Liver (tissue), 9 donors: Measurements from ENCODE around the gene TRIM17. TPM values are rescaled to one million over a fixed set of nuclear protein-coding genes. Genes with fewer than 3 reads are reported as not detected.

ENCODE experiments used
- DNase-seq: peaks from one replicate; pipeline ENCODE4 v3.0.0-alpha.2; 2017; ENCODE audit warnings: low spot score
- H3K27ac ChIP-seq, 2 donors: one replicate each; pipeline ENCODE4 v1.7.0; 2013; ENCODE audit warnings: inconsistent platforms in 2 of 2, low read length in 2 of 2, control low read depth in 1 of 2, low read depth in 1 of 2, mild to moderate bottlenecking in 1 of 2
- H3K27me3 ChIP-seq, 4 donors: one replicate each; pipeline versions ENCODE4 v1.6.1 to v1.7.0; 2013; ENCODE audit warnings: low read length in 3 of 4, inconsistent platforms in 1 of 4, mild to moderate bottlenecking in 1 of 4, moderate library complexity in 1 of 4; ENCODE audit not compliant: control insufficient read depth in 4 of 4, insufficient read depth in 4 of 4
- H3K36me3 ChIP-seq, 4 donors: one replicate each; pipeline versions ENCODE4 v1.6.1 to v1.7.0; 2013; ENCODE audit warnings: low read length in 3 of 4, mild to moderate bottlenecking in 3 of 4, low read depth in 1 of 4, moderate library complexity in 1 of 4; ENCODE audit not compliant: control insufficient read depth in 4 of 4, insufficient read depth in 3 of 4
- H3K4me1 ChIP-seq, 4 donors: one replicate each; pipeline versions ENCODE4 v1.6.1 to v1.7.0; 2013; ENCODE audit warnings: low read length in 3 of 4, mild to moderate bottlenecking in 3 of 4, moderate library complexity in 1 of 4; ENCODE audit not compliant: control insufficient read depth in 4 of 4, insufficient read depth in 4 of 4
- H3K4me3 ChIP-seq, 3 donors: one replicate each; pipeline versions ENCODE4 v1.6.1 to v1.7.0; 2013; ENCODE audit warnings: low read length in 3 of 3, control low read depth in 1 of 3, low read depth in 1 of 3, mild to moderate bottlenecking in 1 of 3
- H3K9ac ChIP-seq, 2 donors: one replicate each; pipeline ENCODE4 v1.7.0; 2013; ENCODE audit warnings: low read length in 2 of 2, mild to moderate bottlenecking in 2 of 2, moderate library complexity in 2 of 2, control low read depth in 1 of 2, low read depth in 1 of 2
- H3K9me3 ChIP-seq, 4 donors: one replicate each; pipeline versions ENCODE4 v1.6.1 to v1.7.0; 2013; ENCODE audit warnings: low read length in 3 of 4; ENCODE audit not compliant: control insufficient read depth in 4 of 4
- EGR1 ChIP-seq, 2 donors: IDR thresholded peaks; 2 replicates each; pipeline ENCODE4 v1.6.1; 2016 to 2018; ENCODE audit warnings: antibody characterized with exemption in 2 of 2, low read depth in 2 of 2
- FOXA1 ChIP-seq: IDR thresholded peaks from 2 replicates; pipeline ENCODE4 v1.6.1; 2016; ENCODE audit warnings: antibody characterized with exemption
- FOXA2 ChIP-seq: IDR thresholded peaks from 2 replicates; pipeline ENCODE4 v1.6.1; 2016; ENCODE audit warnings: antibody characterized with exemption
- GABPA ChIP-seq, 2 donors: IDR thresholded peaks in 1 of 2; conservative IDR thresholded peaks in 1 of 2; 2 replicates each; pipeline ENCODE4 v1.6.1; 2016; ENCODE audit warnings: antibody characterized with exemption in 2 of 2, mild to moderate bottlenecking in 1 of 2, moderate library complexity in 1 of 2
- HNF4A ChIP-seq, 2 donors: conservative IDR thresholded peaks; 2 replicates each; pipeline ENCODE4 v1.6.1; 2016; ENCODE audit warnings: antibody characterized with exemption in 2 of 2, mild to moderate bottlenecking in 2 of 2
- HNF4G ChIP-seq: IDR thresholded peaks from 2 replicates; pipeline ENCODE4 v1.6.1; 2016; ENCODE audit warnings: antibody characterized with exemption
- JUND ChIP-seq, 2 donors: IDR thresholded peaks; 2 replicates each; pipeline ENCODE4 v1.6.1; 2016; ENCODE audit warnings: antibody characterized with exemption in 2 of 2
- NR2F2 ChIP-seq: IDR thresholded peaks from 2 replicates; pipeline ENCODE4 v1.6.1; 2016; ENCODE audit warnings: antibody characterized with exemption
- RAD21 ChIP-seq, 2 donors: IDR thresholded peaks; 2 replicates each; pipeline ENCODE4 v1.6.1; 2016; ENCODE audit warnings: antibody characterized with exemption in 2 of 2, mild to moderate bottlenecking in 2 of 2
- RXRA ChIP-seq, 2 donors: IDR thresholded peaks; 2 replicates each; pipeline ENCODE4 v1.6.1; 2017 to 2018; ENCODE audit warnings: antibody characterized with exemption in 2 of 2, mild to moderate bottlenecking in 1 of 2
- SP1 ChIP-seq: IDR thresholded peaks from 2 replicates; pipeline ENCODE4 v1.6.1; 2018; ENCODE audit warnings: antibody characterized with exemption, mild to moderate bottlenecking
- TAF1 ChIP-seq: conservative IDR thresholded peaks from 2 replicates; pipeline ENCODE4 v1.6.1; 2016; ENCODE audit warnings: antibody characterized with exemption, mild to moderate bottlenecking
- YY1 ChIP-seq: IDR thresholded peaks from 2 replicates; pipeline ENCODE4 v1.6.1; 2016; ENCODE audit warnings: antibody characterized with exemption, mild to moderate bottlenecking
- WGBS: extraction: QIAGEN DNeasy Blood & Tissue Kit; methylation state at CpG from one replicate; pipeline ENCODE4 v1.1.7; 2013; 5-methylcytosine and 5-hydroxymethylcytosine counted together
- polyA plus RNA-seq, 2 donors: library from polyadenylated mRNA; stranded (reverse) in 1 of 2; unstranded in 1 of 2; fragments of 200-250 nt in 1 of 2; fragments of >200 nt in 1 of 2; fragmentation: Nextera tagmentation in 1 of 2; extraction: Ambion mirVana in 1 of 2; gene quantifications; one replicate each; pipeline versions ENCODE4 v1.2.1 to v1.2.3, GENCODE V29; 2013 to 2015
- total RNA-seq, 2 donors: library from RNA; depleted of rRNA; stranded (reverse); fragments of >200 nt; gene quantifications; one replicate each; pipeline ENCODE4 v1.2.3, GENCODE V29; 2014
- TF ChIP-seq, protein P1 (sequence below): fragments of 150-350 bp; IDR thresholded peaks from 2 replicates; pipeline ENCODE4 v1.5.1; 2017; ENCODE audit warnings: improper control_type of control experiment, low read depth, low read length; ENCODE audit not compliant: missing input control
- TF ChIP-seq, protein P2 (sequence below): IDR thresholded peaks from 2 replicates; pipeline ENCODE4 v1.6.1; 2016; ENCODE audit warnings: antibody characterized with exemption
- TF ChIP-seq, protein P3 (sequence below): IDR thresholded peaks from 2 replicates; pipeline ENCODE4 v1.6.1; 2016; ENCODE audit warnings: antibody characterized with exemption
- TF ChIP-seq, protein P4 (sequence below): IDR thresholded peaks from 2 replicates; pipeline ENCODE4 v1.6.1; 2016; ENCODE audit warnings: antibody characterized with exemption
- TF ChIP-seq, protein P5 (sequence below): IDR thresholded peaks from 2 replicates; pipeline ENCODE4 v1.6.1; 2016; ENCODE audit warnings: antibody characterized with exemption, mild to moderate bottlenecking
- donor health status: healthy.
- donor health status: healthy.
- donor health status: healthy.
- donor health status: healthy.
- donor health status: healthy.

TRIM17 gene
- total and polyA plus RNA-seq, 4 donors: 0.08 to 0.49 TPM; not detected in 2

DNA sequence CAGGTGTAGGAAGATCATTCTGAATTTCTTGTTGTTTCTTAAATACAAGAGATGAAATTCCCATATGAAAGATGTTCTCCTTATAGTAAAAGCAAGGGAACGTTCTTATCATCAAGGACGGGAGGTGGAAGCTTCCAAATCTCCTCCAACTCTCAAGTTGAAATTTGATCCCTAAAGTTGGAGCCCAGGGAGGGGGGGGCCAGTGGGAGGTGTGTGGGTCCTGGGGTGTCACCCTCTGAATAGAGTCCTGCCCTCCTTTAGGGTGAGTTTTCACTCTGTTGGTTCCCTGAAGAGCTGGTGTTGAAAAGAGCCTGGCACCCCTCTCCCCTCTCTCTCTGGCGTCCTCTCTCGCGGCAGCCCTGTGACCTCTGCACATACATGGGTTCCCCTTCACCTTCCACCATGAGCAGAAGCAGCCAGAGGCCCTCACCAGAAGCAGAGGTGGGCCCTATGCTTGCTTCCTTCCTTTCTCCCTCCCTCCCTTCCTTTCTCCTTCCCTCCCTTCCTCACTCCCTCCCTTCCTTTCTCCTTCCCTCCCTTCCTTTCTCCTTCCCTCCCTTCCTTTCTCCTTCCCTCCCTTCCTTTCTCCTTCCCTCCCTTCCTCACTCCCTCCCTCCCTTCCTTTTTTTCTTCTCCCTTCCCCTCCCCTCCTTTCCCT lies 10.0 kb upstream of the TRIM17 start:
- no peak for DNase-seq
- Histone ChIP-seq H3K36me3 (no peaks in the 10 kb centered on the region), H3K4me3 (no peak overlapping the region), H3K4me1 (peaks cover 0 to 13% (median 9%) of the 10 kb centered on the region in 4 donors), H3K9me3 (no peaks in the 10 kb centered on the region), H3K27me3 (no peaks in the 10 kb centered on the region), H3K27ac (no peak overlapping the region), H3K9ac (no peak overlapping the region)
- 71% methylated on average over 5 of the region's 5 CpGs for whole genome bisulfite sequencing
- no peak for TF ChIP-seq SP1
- TF ChIP-seq GABPA (IDR thresholded peaks at IDR 0.05 in 1 of 2, conservative IDR thresholded peaks at IDR 0.05 in 1 of 2): no peak
- no peak for TF ChIP-seq TAF1
- TF ChIP-seq EGR1 (IDR thresholded peaks at IDR 0.05; ENCODE audit: low read depth in 2 of 2): no peak
- TF ChIP-seq, protein P1, sequence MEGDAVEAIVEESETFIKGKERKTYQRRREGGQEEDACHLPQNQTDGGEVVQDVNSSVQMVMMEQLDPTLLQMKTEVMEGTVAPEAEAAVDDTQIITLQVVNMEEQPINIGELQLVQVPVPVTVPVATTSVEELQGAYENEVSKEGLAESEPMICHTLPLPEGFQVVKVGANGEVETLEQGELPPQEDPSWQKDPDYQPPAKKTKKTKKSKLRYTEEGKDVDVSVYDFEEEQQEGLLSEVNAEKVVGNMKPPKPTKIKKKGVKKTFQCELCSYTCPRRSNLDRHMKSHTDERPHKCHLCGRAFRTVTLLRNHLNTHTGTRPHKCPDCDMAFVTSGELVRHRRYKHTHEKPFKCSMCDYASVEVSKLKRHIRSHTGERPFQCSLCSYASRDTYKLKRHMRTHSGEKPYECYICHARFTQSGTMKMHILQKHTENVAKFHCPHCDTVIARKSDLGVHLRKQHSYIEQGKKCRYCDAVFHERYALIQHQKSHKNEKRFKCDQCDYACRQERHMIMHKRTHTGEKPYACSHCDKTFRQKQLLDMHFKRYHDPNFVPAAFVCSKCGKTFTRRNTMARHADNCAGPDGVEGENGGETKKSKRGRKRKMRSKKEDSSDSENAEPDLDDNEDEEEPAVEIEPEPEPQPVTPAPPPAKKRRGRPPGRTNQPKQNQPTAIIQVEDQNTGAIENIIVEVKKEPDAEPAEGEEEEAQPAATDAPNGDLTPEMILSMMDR: no peak
- no peak for TF ChIP-seq FOXA2
- TF ChIP-seq RAD21 (IDR thresholded peaks at IDR 0.05): no peak
- no peak for TF ChIP-seq RXRA (IDR thresholded peaks at IDR 0.05)
- no peak for TF ChIP-seq YY1
- no peak for TF ChIP-seq NR2F2
- TF ChIP-seq, protein P2, sequence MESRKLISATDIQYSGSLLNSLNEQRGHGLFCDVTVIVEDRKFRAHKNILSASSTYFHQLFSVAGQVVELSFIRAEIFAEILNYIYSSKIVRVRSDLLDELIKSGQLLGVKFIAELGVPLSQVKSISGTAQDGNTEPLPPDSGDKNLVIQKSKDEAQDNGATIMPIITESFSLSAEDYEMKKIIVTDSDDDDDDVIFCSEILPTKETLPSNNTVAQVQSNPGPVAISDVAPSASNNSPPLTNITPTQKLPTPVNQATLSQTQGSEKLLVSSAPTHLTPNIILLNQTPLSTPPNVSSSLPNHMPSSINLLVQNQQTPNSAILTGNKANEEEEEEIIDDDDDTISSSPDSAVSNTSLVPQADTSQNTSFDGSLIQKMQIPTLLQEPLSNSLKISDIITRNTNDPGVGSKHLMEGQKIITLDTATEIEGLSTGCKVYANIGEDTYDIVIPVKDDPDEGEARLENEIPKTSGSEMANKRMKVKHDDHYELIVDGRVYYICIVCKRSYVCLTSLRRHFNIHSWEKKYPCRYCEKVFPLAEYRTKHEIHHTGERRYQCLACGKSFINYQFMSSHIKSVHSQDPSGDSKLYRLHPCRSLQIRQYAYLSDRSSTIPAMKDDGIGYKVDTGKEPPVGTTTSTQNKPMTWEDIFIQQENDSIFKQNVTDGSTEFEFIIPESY: no peak
- no peak for TF ChIP-seq JUND (IDR thresholded peaks at IDR 0.05)
- TF ChIP-seq FOXA1: no peak
- TF ChIP-seq, protein P3, sequence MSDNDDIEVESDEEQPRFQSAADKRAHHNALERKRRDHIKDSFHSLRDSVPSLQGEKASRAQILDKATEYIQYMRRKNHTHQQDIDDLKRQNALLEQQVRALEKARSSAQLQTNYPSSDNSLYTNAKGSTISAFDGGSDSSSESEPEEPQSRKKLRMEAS: no peak
- TF ChIP-seq HNF4G: no peak

DNA sequence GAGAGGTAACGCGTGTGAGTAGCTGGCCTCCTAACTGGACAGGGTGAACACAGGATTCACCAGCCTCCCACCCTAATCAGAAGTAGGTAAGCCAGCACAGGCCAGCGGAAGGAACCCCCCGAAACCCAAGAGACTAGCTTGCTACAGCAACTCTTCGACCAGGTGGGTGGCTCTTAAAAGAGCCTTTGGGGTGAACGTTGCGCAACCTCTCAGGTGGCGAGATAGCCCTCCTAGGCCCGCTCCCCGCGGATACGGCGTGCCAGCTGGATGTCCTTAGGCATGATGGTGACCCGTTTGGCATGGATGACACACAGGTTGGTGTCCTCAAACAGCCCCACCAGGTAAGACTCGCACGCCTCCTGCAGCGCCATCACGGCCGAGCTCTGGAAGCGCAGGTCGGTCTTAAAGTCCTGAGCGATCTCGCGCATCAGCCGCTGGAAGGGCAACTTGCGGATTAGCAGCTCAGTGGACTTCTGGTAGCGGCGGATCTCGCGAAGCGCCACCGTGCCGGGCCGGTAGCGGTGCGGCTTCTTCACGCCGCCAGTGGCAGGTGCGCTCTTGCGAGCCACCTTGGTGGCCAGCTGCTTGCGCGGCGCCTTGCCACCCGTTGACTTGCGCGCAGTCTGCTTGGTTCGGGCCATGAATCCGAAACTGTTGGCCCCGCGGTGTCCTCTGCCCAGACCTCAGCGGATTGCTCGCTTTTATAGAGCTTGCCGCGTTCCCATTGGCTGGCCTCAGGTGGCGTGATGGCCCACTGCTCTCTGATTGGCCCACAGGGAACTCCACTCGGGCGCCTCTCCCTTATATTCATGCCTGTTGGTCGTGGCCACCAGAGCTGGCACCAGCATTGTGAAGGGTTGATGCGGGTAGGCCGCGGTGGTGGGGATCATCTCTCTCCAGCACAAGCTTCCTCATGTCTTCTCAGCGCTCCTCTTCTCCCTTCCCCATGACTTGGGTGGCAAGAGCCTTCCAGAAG lies 8.3 kb upstream of the TRIM17 start:
- WGBS: 98% methylated on average over 62 of the region's 62 CpGs
- no peak for TF ChIP-seq HNF4A (conservative IDR thresholded peaks at IDR 0.05)
- no peak for TF ChIP-seq FOXA2
- TF ChIP-seq, protein P4, sequence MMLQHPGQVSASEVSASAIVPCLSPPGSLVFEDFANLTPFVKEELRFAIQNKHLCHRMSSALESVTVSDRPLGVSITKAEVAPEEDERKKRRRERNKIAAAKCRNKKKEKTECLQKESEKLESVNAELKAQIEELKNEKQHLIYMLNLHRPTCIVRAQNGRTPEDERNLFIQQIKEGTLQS: no peak
- TF ChIP-seq YY1: no peak
- no peak for TF ChIP-seq GABPA (IDR thresholded peaks at IDR 0.05 in 1 of 2, conservative IDR thresholded peaks at IDR 0.05 in 1 of 2)
- TF ChIP-seq, protein P5, sequence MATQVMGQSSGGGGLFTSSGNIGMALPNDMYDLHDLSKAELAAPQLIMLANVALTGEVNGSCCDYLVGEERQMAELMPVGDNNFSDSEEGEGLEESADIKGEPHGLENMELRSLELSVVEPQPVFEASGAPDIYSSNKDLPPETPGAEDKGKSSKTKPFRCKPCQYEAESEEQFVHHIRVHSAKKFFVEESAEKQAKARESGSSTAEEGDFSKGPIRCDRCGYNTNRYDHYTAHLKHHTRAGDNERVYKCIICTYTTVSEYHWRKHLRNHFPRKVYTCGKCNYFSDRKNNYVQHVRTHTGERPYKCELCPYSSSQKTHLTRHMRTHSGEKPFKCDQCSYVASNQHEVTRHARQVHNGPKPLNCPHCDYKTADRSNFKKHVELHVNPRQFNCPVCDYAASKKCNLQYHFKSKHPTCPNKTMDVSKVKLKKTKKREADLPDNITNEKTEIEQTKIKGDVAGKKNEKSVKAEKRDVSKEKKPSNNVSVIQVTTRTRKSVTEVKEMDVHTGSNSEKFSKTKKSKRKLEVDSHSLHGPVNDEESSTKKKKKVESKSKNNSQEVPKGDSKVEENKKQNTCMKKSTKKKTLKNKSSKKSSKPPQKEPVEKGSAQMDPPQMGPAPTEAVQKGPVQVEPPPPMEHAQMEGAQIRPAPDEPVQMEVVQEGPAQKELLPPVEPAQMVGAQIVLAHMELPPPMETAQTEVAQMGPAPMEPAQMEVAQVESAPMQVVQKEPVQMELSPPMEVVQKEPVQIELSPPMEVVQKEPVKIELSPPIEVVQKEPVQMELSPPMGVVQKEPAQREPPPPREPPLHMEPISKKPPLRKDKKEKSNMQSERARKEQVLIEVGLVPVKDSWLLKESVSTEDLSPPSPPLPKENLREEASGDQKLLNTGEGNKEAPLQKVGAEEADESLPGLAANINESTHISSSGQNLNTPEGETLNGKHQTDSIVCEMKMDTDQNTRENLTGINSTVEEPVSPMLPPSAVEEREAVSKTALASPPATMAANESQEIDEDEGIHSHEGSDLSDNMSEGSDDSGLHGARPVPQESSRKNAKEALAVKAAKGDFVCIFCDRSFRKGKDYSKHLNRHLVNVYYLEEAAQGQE: no peak
- no peak for TF ChIP-seq TAF1
- TF ChIP-seq RAD21 (IDR thresholded peaks at IDR 0.05): no peak
- TF ChIP-seq, protein P3: no peak
- no peak for TF ChIP-seq HNF4G
- TF ChIP-seq, protein P2: no peak
- no peak for TF ChIP-seq SP1
- TF ChIP-seq JUND (IDR thresholded peaks at IDR 0.05): no peak

More for the DNA sequence above, 8.3 kb upstream of the TRIM17 start:
- no peaks in the 10 kb centered on the region for H3K36me3 ChIP-seq
- no peak overlapping the region for H3K9ac ChIP-seq
- no peaks in the 10 kb centered on the region for H3K27me3 ChIP-seq
- no peaks in the 10 kb centered on the region for H3K9me3 ChIP-seq
- no peak for DNase-seq
- no peak overlapping the region for H3K27ac ChIP-seq
- no peak overlapping the region for H3K4me3 ChIP-seq
- peaks cover 0 to 13% (median 9%) of the 10 kb centered on the region in 4 donors for H3K4me1 ChIP-seq
